Kidney epithelial cell (primary cell): ENCODE data around the gene CHURC1. TPM values are rescaled to one million over a fixed set of nuclear protein-coding genes. Genes with fewer than 3 reads are reported as not detected.
A peak's percentile ranks its signal among the peaks of the same experiment; 100 is the strongest.

Experiments
- DNase-seq: peaks from one replicate; pipeline ENCODE4 v3.0.0-alpha.2; 2010; ENCODE audit warnings: low read depth
- H3K27me3 ChIP-seq: 2 replicates; pipeline ENCODE4 v1.6.0; 2011; ENCODE audit warnings: low read length; ENCODE audit not compliant: control insufficient read depth, insufficient read depth
- H3K36me3 ChIP-seq: 2 replicates; pipeline ENCODE4 v1.5.1; 2011; ENCODE audit warnings: low read length; ENCODE audit not compliant: control insufficient read depth, insufficient read depth
- H3K4me3 ChIP-seq: 2 replicates; pipeline ENCODE4 v1.5.1; 2011; ENCODE audit warnings: low read depth, mild to moderate bottlenecking, control low read depth, low read length
- CTCF ChIP-seq: IDR thresholded peaks from 2 replicates; pipeline ENCODE4 v1.5.1; 2011; ENCODE audit warnings: mild to moderate bottlenecking, moderate library complexity, low read length, control low read depth, inconsistent platforms; ENCODE audit not compliant: insufficient read depth, poor library complexity, severe bottlenecking
- total RNA-seq: library from RNA; depleted of rRNA; stranded (reverse); fragments of >200 nt; gene quantifications from 2 replicates; pipeline ENCODE4 v1.2.3, GENCODE V29; 2015

CHURC1 gene
- total RNA-seq, 1 donor from 2014 or later: 56.8 TPM

- TF ChIP-seq CTCF: no peak
- Histone ChIP-seq H3K27me3 (no peaks in the 10 kb centered on the region), H3K4me3 (no peak overlapping the region), H3K36me3 (no peaks in the 10 kb centered on the region)
- DNase-seq: no peak
Measured at GRCh38 chr14:64891173-64891838, 22.9 kb upstream of the CHURC1 start.

GRCh38 chr14:64891839-64892375 lies 22.3 kb upstream of the CHURC1 start:
- Histone ChIP-seq H3K36me3 (no peaks in the 10 kb centered on the region), H3K4me3 (no peak overlapping the region), H3K27me3 (no peaks in the 10 kb centered on the region)
- DNase-seq: peak; percentile 21
- TF ChIP-seq CTCF: peak; percentile 44

GRCh38 chr14:64899958-64900357 lies 14.3 kb upstream of the CHURC1 start:
- no peak for DNase-seq
- H3K27me3 ChIP-seq: no peaks in the 10 kb centered on the region
- H3K4me3 ChIP-seq: no peak overlapping the region
- H3K36me3 ChIP-seq: no peaks in the 10 kb centered on the region
- TF ChIP-seq CTCF: no peak

GRCh38 chr14:64906022-64906421 lies 8.2 kb upstream of the CHURC1 start:
- H3K4me3 ChIP-seq: no peak overlapping the region
- no peak for TF ChIP-seq CTCF

GRCh38 chr14:64910847-64911495 lies 3.3 kb upstream of the CHURC1 start:
- TF ChIP-seq CTCF: peak; percentile 76
- H3K36me3 ChIP-seq: no peaks in the 10 kb centered on the region
- no peak for DNase-seq
- peaks cover 6% of the 10 kb centered on the region for H3K27me3 ChIP-seq
- H3K4me3 ChIP-seq: no peak overlapping the region

More at GRCh38 chr14:64906022-64906421, 8.2 kb upstream of the CHURC1 start:
- Histone ChIP-seq H3K36me3 (no peaks in the 10 kb centered on the region), H3K27me3 (peaks cover 3% of the 10 kb centered on the region)
- no peak for DNase-seq
